ENCODE measurements around the gene EPAS1.

EPAS1 gene

DNA sequence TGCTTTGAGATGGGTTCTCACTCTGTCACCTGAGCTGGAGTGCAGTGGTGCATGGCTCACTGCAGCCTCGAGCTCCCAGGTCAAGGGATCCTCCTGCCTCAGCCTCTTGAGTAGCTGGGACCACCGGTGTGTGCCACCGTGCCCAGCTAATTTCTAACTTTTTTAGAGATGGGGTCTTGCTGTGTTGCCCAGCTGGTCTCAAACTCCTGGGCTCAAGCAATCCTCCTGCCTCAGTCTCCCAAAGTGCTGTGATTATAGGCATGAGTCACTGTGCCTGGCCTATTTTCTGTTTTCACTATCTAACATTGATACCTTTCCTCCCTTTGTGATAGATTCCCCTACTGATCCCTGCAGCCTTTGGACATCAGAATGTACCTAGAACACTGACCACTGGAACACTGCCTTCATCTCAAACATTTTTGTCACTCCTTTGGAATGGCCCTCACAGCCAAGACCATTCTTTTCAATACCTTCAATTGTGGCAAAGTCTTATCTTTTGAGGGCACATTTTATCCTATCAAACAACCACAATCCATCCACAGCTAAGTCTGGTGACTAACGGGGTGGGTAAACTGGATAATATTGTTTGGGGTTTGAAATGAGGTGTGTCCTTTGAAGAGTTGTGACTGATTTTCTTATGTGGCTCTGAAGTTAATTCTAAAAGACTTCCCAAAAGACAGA is 43.7 kb downstream of the EPAS1 start:
- DNase-seq: no peak

DNA sequence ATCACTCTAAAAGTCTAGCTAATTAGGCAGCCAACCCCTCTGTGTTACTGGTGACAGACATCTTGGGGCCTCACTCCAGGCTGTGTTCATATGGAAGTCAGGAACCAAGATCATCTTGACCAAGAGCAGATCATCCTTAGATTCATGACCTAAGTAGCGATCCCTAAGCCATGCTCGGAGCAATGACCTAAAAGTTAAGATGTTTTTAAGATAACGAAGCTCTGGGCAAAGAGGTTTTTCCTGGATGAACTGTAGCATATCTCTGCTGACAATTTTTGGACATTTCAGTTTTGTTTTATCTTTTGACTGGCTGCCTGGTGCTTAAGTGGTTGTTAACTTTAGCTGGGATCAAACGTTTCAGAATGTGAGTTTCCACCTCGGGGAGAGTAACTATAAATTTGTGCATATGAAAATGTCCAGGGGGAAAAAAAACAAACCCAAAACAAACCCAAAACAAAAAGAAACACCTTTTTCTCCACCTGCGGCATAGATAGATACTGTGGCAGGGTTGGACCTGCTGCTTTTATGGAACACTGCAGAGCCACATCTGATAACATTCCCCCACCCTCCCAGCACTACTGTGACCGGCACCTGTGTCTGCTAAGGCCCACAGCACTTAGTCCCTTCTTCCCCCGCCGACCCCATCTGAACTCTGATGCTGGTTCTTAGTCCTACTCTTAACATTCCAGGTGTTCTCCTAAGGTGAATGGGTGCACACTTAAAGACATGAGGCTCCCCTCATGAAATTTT is 45.5 kb downstream of the EPAS1 start:
- DNase-seq: no peak

DNA sequence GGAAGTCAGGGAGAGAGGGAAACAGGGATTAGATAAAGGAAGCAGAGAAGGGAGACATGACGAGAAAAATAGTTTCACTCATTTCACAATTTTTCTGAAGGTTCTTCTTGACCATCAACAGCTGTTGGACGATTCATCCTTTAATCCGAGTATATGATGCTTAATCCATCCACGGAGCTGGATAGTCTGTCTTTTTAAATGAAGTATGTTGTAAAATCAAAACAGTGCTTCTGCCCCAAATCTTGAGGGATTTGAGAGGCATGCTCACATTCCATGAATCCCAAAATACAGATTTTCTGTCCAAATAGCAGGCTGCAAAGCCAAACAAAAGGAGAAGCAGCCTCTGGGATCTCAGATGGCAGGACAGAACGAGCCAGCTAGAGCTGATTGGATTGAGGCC is 47.5 kb downstream of the EPAS1 start:
- no peak for DNase-seq

DNA sequence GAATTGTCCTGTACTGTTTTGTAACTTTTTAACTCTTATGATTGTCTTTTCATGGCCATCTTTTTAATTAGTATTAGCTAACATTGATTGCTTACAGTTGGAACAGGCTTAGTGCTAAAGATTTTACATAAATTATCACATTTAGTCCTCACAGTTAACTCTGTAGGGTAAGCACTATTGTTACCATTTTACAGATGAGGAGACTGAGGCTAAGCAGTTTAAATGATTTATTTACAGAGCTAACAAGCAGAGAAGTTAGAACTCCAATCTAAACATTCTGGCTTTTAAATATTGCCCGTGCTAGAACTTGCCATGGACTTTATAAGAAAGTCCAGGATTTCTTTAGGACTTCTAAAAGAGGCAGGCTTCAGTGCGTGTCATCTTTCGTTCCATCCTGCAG is 48.6 kb downstream of the EPAS1 start:
- no peak for DNase-seq

DNA sequence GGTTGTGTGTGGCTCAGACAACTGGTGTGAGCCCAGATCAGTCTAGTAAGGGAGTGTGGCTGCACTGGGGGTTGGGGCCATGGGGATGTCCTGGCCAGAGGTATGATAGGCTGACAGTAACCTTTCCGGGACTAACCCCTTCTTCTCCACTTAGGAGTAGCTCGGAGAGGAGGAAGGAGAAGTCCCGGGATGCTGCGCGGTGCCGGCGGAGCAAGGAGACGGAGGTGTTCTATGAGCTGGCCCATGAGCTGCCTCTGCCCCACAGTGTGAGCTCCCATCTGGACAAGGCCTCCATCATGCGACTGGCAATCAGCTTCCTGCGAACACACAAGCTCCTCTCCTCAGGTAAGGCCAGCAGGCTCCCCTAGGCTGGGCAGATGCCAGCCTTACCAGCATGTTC is 49.5 kb downstream of the EPAS1 start:
- no peak for DNase-seq

DNA sequence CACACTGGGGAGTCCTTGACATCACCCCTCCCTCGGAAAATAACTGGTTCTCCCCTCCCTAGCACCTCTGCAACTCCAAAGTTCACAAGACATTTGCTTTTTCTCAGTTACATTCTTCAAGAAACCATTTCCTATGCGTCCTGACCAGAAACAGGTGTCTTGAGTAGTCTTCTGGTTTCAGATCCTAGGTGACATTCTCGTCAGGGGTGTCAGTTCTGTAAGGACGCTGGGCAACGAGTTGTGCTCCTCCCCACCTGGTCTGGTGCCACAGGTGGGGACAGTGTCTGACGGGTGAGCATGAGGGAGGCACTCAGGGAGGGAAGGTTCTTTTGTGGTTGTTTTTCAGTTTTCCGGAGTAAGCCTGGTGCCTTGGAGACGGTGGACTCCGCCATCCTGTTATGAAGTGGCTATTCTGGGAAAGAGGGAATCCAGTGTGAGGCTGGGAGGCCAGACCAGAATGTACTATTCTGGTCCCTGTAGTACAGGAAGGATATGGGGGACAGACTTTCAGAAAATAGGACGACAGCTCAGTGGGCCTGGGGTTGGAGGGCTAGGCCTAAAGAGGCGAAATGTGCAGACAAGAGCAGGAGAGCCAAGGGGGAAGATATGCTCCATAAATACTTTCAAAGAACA is 50.6 kb downstream of the EPAS1 start:
- DNase-seq: no peak

DNA sequence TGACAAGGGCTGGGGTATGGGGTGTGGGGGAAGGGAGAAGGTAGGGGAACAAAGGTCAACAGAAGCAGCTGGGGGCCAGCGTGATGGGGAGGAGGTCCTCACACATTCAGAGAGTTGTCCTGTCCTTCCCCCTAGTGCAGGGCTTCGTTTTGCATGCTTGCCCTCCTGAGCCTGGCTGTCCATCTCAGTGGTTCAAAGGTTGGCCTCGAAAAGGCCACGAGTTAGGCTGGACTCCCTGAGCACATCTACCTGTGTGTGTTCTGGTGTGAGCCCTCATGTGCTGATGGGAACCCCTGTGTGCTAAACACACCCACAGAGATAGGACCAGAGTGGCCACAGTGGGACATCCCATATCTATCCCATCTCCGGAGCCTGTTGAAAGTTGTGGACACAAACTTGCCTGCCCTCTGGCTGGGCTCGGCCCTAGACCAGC is 51.9 kb downstream of the EPAS1 start:
- DNase-seq: no peak

DNA sequence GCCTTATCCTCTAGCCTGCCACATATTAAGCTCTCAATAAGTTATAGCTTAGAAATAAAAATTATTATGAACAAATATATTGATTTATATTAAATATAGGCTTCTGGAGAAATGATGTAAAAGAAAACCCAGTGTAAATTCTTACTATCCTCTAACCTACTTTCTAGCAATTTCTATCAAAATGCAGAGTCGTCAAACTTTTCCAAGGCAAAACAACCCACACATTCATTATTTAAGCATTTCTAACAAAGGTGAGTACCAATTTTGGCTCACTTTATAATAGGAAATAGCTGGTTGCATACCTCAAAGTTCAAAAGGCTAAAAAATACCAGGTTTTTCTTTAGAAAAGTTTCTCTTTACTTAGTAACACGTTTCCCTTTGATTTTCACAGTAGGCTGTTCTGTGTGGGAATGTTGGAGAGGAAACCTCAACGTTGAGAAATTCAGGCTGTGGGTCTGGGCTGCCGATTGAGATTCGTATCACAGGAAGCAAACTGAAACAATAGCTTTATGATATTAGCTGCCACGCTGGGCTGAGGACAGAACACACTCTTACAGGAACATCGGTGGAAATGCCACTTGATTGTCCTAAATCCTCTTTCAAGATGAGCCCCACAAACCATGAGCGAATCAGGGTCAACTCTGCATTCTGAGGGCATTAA is 53.0 kb downstream of the EPAS1 start:
- no peak for DNase-seq

DNA sequence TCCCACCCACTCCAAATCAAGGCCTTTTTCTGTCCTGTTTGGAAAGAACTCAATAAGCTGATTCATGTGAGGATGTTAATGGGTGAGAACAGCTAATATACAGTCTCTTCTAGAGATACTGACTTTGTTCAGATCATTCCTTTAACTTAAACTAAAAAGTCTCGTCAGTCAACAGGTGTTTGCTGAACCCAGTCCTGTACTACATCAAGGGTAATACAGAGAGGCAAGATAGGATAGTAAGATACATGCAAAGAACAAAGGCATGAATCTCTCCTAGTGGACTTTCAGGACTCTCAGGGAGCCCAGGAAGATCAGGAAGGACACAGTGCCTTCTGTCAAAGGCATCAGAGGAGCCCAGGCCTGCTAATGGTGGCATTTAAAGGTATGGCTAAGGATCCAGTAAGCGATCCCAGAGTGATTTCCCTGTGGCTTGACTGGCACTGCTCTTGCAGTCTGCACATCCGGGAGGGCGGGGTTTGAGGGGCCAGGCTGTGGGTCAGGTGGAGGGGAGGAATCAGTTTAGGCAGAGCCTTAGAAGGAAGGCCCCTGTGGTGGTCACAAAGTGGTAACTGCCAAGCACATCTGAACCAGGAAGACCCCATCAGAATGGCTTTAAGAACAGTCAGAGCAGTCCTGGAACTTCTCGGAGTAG is 54.0 kb downstream of the EPAS1 start:
- peak; percentile 57 to 59 for DNase-seq

DNA sequence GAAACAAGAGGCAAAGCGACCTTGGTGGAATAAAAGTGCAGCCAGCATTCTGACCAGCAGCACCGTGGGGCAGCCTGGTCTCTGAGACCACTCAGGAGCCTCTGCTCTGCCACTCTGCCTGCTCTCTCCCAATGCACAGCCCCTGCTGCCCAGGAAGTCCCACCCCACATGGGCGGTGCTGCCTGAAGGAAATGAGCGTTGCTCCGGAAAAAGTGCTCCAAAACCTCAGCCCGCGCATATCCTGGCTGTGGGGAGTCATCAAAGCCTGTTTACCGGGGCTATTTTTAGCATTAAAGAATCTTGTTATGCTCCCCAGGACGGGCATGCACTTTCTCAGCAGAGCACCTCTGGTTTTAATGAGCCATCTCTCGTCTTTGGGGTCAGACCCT is 54.5 kb downstream of the EPAS1 start:
- peak; percentile 80 to 81 for DNase-seq

DNA sequence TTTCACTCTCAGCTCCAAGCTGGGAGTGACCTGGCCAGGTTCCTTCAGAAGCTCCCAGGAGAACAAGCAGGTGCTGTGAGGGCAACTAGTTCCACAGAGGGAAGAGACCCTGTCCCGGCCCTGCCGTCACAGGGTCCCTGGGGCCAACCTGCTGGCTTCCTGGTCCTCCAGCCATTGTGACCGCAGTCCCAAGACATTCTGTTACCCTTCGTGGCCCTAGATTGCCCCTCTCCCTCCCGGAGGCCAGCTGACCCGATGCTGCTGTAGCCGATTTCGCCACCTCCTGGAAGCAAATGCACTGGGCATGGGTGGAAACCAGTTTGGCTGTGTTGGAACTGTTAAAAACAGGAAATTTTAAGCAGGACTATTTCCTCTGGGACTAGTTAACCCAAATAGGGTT is 55.4 kb downstream of the EPAS1 start:
- no peak for DNase-seq

DNA sequence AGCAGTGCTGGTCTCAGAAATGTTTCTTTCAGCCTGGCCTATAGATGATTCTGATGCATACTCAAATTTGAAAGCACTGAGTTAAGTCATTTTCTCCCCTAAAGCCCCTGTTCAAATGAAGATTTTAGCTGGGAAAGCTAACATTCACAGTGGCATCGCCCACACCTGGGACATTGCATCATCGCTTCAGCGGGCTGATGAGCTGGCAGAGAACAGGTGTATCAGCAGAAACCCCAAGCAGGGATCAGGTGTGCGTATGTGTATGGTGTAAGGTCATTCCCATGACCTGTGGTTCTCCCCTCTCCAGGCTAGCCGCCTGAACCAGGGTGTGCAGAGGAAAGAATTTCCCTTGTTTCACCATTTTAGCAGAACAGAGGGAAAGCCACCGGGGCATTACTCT is 56.3 kb downstream of the EPAS1 start:
- DNase-seq: no peak

DNA sequence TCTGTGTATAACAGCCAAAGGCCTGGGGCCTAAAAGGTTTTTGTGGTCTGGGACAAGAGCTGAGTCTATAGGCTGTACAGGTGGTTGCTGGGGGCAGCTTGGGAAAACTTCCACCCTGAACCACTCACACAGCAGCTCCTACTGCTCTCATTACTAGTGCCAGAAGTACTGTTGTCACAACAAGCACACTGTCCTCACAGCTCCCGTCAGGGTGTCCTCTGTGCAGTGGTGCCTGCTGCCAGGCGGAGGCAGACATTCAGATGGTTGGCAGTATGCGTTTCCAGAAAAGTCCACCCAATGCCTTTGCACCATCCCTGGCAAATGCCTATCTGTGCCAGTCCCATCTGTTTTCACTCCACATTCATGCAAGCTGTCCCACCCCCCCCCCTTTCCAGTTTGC is 58.5 kb downstream of the EPAS1 start:
- DNase-seq: no peak

DNA sequence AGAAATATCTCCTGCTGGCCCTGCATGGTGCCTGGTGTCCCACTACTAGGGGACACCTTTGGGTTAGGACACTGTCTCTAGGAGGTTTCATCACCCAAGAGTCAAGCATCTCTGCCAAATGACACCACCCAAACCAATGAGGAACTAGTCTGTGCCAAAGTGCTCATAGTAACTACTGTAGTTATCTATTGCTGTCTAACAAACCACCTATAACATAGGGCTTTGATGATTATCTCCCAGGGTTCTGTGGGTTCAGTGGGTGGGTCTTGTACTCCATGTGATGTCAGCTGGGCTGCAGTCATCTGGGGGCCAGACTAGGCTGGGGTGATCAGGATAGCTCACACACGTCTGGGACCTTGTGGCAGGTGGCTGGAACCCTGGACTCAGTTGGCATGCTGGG is 59.8 kb downstream of the EPAS1 start:
- DNase-seq: no peak

DNA sequence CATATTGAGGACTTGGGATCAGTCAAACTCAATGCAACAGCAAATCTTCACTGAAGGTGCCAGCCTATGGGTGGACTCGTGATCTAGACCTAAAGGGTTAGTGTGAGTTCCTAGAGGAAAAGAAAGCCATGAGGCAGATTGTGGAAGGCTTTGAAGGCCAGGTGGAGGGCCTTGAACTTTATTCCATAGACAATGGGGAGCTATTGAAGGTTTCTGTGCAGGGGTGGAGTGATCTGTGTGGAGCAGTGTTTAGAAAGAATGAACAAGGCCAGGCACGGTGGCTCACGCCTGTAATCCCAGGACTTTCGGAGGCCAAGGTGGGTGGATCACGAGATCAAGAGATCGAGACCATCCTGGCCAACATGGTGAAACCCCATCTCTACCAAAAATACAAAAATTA is 61.5 kb downstream of the EPAS1 start:
- no peak for DNase-seq

DNA sequence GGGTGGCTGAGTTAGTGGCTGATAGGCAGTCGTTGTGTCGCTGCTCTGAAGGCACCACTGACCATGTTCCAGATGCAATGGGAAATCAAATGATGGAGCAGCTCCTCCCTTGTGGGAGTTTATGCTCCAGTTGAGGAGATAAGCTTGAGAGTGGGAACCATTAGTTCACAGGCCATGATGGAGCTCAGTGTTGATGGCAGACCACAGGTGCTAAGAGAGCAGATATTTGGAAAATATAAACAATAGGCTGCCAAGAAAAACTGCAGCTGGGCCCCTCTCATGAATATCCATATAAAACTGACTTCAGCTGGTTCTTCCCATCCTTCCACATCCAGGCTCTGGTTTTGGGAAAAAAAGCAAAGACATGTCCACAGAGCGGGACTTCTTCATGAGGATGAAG is 63.1 kb downstream of the EPAS1 start:
- no peak for DNase-seq

DNA sequence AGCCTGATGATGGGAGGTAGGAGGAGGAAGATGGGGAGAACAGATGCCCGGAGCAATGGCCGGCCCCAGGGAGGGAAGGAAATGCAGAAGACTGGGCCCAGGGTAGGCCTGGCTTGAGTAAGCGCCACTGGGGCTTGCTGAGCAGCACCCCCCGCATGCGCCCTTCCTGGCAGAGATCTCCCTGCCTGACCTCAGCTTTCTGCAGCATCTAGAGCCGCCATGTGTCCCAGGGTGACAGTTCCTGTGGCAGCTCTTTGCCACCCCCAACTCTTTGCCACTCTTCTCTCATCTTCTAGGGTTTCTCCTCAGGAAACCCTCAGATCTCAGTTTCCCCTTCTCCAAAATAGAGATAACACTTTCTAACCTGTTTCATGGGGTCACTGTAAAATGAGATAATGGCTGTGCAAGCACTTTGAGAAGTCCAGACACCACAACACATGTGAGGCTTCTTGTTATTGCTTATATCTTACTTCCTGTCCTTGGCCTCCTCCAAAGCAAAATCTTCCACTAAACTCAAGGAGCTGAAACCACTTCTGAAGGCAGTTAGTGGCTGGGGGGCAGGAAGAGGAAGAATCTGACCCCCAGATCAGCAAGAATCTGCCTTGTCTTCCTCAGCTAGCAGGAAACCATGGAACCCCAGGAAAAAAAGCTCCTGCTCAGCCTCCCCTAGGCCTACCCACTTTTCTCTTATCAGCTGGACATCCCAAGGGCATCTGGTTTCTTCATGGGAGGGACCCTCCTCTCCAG is 64.9 kb downstream of the EPAS1 start:
- DNase-seq: no peak

DNA sequence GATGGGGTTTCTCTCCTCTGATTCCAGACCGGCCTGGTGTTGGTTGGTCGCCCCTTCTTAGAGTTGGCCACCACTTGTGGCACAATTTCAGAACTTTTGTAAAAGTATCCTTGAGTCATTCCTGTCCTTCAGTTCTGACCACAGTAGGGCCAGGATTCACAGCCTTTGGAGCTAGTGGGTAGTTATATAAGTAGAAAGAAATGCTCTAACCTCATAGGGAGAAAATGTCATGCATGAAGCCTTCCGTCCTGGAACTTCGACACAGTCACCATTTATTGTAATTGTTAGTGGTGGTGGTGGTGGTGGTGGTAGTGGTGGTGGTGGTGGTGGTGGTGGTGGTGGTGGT is 65.4 kb downstream of the EPAS1 start:
- no peak for DNase-seq

DNA sequence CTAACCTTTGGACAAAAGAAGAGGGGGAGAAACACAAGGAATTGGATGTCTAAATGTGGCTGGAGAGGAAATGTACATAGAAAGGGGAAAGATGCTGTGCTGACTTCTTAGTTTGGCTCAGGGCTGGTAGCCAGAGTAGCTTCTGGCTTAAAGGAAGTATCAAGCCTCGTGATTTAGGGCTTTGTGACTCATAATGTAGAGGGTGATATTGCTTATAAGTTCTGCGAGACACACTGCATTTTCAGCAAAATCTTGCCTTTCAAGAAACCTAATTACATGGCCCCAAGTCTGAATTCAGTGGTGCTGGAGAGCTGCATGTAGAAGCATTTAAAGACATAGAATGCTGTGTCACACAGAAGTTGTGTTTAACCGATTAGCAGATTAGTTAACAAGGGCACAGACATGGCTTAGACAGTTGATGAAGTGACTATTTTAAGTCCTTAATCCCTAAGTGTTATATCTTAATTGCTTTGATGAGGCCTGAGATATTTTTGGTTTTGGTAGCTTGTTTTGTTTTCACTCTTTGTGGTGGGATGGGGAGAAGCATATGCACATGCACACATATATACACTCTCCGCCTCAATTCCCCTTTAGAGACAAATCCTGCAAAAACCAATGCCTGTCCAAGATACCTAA is 66.4 kb downstream of the EPAS1 start:
- no peak for DNase-seq

DNA sequence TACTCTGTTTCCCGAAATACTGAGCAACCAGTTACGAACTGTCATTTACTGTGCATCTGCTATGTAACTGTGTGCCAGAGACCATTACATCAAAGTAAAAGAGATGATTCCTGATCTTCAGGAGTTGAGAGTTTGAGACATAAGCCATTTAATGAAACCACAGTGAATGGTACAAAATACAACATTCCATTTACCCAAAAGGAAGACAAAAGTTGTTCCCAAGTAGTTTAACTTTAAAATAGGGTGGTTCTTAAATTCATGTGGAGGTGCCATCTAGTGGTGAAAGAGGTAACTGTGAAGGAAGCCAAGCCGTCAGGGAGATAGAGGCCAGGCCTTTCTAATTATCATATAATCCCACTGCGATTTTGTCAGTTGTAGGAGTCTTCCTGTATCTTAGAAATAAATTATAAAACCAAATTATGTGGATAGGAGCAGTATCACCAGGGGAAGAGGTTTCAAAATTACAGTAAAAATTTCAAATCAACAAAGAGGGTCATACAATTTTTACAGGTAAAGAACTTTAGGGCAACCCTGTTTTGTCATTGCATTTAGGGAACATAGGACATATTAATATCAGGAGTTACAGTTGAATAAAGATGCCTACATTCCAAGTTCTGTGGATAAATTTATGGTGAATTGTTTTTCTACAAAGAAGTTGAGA is 67.7 kb downstream of the EPAS1 start:
- DNase-seq: no peak

DNA sequence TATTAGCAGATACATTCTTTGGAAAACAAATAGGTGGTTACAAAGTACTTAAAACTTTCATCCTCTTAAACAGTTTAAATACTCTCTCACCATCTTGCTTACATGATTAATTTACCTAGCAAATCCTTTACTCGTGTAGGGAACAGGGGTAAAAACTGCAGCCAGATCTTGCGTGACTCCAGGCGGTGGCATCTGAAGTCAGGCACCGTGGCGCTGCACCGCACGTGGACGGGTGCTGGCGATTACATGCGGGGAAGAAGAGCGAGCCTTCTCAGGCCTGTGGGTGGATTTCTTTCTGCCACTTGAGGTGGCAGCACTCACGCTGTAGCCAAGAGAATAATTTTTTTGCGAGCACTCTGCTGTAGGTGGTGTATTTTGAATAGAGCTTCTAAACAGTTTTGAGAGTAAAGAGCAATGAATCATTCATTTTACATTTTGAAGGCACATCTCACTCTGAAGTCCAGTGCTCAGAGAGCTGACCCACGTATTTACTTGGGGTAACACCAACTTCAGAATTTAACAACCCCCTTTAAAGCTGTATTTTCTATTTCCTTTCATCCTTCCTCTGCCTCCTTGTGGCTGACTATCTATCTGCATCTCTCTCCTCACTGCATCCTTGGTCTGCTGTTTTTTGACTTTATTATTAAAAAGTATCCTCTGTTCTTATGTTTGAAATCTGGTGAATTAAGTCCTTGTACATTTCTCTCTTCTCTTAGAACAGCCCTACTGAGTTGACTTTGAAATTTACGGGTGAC is 68.9 kb downstream of the EPAS1 start:
- no peak for DNase-seq
